ENCODE results near the gene FAM3A.
A peak's percentile ranks its signal among the peaks of the same experiment; 100 is the strongest.
"Not testable (repeated sequence)": the region's sequence is repeated elsewhere in the genome, so short reads cannot be mapped to it uniquely, and the experiment has no call there.

Gene FAM3A

DNA sequence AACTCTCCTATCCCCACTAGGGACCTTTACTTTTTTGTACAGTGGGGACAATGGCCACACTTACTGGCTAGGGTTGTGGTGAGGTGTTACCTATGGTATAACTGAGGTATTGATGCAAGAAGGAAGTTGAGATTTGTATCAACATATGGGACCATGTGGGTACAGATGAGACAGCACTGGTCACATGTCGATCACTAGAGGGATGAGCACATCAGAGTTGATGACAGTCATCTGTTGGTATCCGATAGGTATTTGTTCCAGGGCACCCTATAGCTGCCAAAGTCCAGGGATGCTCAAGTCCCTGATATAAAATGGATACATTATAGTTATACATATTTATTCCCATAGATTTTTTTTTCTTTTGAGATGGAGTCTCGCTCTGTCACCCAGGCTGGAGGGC, 13.0 kb downstream of the FAM3A start:
- no peak for DNase-seq

DNA sequence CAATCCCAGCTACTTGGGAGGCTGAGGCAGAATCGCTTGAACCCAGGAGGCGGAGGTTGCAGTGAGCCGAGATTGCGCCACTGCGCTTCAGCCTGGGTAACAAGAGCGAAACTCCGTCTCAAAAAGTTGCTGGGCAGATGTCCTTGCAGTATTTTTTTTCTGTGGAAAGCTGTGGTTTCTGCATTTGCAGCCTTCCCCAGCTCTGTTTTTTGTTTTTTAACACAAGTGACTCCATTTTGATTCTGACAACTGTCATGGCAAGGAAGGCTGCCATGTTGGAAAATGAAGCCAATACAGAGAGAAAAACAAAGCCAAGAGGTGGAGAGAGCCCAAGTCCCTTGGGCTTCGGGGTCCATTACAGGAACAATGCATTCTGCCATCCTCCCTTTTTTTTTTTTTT, 13.9 kb downstream of the FAM3A start:
- no peak for DNase-seq

DNA sequence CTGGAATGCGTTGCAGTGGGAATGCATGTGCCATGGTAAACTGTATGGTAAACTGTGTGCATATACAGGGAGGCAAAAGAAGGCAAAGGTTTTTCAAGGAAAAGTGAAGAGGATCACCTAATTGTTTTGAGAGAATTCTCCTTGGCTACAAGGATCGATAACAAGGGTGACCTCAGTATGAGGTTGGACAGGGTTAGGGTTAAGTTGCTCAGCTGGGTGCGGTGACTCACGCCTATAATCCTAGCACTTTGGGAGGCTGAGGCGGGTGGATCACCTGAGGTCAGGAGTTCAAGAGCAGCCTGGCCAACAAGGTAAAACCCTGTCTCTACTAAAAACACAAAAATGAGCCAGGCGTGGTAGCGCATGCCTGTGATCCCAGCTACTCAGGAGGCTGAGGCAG, 14.6 kb downstream of the FAM3A start:
- not testable (repeated sequence) for DNase-seq

DNA sequence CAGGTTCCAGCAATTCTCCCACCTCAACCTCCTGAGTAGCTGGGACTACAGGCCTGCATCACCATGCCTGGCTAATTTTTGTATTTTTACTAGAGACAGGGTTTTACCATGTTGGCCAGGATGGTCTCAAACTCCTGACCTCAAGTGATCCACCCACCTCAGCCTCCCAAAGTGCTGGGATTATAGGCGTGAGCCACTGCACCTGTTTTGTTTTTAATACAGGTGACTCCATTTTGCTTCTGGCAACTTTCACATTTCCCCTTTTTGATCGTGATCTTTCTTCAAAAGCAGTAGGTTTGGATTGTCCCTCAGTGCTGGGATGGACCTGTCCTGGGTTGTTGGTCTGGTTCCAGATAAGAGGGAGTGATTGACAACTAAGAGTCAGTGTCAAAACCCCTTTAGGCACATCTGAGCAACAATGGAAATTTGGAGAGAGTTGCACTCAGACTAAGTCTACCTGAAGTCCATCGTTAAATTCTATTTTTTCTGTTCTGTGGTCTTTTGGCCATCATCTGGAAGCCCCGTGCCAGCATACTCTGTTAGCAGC, 19.4 kb downstream of the FAM3A start:
- not testable (repeated sequence) for DNase-seq

DNA sequence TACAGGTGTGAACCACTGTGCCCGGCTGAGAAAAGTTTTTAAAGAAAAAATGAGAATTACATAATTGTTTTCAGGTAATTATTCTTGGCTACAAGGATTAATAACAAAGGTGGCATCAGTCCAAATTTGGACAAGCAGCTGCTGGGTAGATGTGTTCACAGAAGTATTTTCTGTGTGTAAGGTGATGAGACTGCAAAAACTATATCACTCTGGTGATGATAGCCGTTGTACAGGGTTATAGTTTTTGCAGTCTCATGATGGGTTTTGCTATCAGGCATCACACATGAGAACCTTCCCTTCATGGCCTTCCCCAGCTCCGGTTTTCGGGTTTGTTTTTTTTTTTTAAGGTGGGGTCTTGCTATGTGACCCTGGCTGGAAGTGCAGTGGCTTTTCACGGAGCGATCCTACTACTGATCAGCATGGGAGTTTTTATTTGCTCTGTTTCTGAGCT, 20.5 kb downstream of the FAM3A start:
- DNase-seq, result no peak

DNA sequence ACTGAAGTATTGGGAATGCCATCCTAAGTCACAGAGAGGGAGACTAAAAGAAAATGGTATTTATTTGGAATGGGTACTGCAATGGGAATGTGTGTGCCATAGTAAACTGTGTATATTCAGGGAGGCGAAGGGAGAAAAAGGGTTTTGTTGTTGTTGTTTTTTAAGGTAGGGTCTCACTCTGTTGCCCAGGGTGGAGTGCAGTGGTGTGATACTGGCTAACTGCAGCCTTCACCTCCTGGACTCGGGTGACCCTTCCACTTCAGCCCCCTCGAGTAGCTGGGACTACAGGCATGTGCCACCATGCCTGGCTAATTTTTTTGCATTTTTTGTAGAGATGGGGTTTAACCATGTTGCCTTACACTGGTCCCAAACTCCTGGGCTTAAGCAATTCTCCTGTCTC, 21.3 kb downstream of the FAM3A start:
- DNase-seq, result no peak

DNA sequence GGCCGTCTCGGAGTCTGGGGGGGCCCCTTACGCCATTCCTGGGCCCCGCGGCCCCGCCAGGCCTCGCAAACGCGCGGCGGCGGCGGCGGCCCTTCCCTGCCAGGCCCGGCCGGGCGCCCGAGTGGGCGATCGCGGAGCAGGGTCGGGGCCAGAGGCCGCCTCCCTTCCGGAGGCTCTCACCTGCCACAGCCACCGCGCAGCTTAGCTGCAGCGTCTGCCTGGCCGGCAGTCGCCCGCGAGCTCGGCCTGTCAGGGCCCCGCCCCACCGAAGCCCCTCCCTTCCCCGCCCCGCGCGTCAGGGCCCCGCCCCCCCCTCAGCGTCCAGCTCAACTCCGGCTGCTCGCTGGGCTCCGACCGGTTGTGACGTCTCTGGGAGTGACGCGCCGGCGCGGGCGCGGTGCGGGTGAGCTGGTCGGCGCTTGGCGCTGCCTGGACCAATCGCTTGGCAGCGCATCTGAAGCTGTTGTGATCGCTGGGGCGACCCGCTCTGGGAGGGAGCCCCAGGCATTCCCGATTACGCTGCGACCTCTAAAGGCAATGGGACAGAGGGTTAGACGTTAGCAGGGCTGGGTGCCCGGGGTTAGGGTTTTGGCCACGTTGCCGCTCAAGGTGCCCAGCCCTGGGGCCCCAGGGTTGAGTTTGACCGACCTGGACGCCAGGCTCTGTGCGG, 25.5 kb downstream of the FAM3A start, which contains the start of gene SLC10A3:
Gene SLC10A3, minus strand, starts transcription at position 216 of the 670 bp plus-strand sequence. CDS start 1,689 bp downstream, outside the sequence.
- DNase-seq, result peak; percentile 93

DNA sequence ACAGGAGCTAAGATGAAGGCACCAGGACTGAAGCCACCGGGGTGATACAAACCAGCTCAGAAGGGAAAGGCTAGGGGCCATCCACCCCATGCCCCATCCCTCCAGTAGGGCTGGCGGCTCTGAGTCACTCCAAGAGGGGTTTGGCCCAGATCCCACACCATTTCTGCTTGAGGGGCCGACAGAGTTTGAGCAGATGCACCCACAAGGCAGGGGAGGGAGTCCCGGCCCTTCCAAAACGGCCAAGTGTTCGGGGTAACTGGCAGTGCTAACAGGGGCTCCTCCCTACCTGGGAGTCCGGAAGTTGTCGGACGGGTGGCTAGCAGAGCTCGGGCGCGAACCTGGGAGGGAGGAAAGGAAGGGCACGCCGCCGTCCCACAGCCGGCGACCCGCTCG, 26.0 kb downstream of the FAM3A start:
- DNase-seq, result no peak

DNA sequence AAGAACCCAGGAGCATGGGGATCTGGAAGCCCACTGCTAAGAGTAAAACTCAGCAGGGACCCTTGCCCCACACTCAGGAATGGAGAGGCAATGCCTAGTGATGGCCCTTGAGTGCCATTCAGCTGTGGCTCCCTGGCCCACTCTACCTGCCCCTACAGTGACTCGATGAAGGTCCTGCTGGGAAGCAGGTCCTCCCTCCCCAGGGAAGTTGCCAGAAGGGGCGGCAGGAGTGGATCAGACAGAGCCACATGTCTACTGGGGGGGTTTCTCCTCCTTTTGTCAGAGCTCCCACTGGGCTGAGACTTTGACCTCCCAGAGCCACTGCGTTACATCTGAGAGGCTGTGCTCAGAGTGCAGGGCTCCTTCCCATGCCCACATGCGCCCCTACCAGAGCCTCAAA, 26.9 kb downstream of the FAM3A start:
- DNase-seq, result no peak

DNA sequence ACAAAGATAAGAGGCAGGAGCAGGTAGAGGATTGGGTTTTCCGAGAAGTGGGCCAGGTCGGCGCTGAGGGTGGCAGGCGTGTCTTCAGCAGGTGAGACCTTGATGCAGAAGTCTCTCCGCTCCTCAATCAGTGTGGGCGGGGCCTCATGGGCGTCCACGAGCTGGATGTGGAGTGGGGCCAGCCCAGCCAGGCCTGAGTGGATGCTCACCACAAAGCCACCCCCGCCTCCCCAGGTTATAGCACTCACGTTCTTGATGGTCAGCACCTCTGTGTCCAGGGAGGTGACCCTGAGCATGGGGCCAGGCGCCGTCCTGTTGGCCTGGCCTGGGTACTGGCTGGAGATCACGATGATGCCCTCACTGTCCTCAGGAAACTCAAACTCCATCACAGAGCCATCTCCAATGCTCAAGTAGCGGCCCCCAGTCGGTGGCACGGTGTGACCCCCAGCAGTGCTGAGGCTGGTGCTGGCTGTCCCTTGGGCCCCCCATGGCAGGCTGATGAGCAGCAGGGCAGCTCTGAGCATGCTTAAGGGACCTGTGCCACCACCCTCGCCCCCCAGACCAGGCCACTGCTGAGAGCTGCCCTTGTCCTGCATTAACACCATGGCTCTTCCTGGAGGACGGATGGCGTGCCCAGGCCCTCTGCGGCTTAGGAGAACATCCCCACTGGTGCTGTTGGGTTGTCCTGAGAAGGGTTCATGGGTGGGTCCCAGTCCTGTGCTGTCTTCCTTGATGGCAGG, 27.5 kb downstream of the FAM3A start:
- no peak for DNase-seq

DNA sequence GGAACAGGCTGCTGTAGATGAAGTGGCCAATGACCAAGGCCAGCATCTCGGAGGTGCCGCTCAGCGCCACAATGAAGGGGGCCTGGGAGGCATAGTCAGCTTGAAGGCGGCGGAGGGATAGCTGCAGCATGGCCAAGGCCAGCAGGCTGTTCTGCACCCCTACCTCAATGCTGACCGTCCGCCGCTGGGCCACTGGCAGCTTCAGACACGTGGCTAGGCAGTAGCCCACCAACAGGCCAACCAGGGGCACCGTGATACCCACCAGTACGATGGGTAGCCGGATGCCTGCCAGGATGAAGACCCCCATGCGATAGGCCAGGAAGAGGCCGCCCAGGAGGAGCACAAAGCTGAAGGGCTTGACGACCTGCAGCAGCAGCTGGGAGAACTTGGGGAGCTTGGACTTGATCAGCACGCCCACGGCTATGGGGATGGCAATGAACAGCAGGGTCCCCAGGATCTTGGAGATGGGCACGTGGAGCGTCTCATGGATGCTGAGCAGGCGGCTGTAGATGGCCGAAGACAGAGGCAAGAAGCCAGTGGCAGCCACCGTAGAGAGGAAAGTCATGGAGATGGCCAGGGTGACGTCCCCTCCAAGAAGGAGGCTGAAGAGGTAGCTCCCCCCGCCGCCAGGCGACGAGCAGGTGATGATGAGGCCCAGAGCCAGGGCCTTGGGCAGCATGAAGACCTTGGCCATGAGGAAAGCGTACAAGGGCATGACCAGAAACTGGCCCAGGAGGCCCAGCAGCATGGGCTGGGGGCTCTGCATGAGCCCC, 28.3 kb downstream of the FAM3A start:
- no peak for DNase-seq

DNA sequence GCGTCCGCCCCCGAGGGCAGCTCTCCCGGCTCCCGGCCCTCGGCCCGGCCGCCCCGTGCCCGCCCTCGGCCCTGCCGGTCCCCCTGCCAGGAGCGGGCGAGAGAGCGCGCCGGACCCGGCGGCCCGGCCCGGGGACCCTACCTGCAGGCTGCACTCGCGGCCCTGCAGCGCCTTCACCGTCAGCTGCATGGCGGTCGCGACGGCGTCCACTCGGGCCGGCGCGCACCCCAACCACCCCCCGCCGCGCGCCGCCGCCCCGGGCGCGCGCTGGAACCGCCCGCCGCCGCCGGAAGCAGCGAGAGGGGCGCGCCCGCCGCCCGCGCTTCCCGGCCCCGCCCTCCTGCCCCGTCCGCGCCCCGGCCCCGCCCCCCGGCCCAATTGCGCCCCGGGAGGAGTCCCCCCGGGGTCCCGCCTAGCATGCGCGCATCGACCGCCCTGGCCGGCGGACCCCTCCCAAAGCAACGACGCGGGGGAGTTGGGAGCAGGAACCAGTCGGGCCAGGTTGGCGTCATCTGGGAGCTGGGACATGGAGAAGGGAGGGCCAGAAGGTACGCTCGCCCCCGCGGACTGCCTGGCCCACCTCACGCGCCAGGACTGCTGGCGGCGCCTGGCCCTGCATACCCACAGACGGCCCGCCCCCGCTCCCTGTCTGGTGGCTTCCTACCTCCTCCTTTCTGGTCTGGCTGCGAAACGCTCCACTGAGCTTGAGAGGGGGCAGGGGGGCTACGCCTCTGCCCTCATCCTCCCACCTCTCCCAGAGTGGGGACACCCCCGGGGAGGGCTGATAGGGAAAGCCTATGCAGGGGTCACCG, 29.4 kb downstream of the FAM3A start, which contains the start of gene UBL4A:
Gene UBL4A, minus strand, starts transcription at position 220 of the 812 bp plus-strand sequence. Its CDS starts 31 bp downstream, at position 189.
- no peak for DNase-seq

DNA sequence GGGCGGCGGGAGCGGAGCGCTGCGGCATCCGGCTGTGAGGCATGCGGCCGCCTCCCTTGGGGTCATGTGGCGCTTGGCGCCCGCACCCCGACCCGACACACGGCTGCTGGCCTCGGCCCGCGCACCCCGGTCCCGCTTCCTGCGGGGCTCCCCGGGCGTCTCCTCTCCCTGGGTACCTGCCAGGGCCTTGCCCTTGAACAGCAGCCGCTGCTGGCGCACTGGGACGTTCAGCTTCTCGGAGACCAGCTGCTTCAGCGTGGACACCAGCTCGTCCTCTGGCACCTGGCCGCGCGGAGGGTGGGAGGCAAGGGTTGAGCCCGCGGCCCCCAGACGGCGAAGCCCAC, 30.0 kb downstream of the FAM3A start:
- DNase-seq, result no peak

DNA sequence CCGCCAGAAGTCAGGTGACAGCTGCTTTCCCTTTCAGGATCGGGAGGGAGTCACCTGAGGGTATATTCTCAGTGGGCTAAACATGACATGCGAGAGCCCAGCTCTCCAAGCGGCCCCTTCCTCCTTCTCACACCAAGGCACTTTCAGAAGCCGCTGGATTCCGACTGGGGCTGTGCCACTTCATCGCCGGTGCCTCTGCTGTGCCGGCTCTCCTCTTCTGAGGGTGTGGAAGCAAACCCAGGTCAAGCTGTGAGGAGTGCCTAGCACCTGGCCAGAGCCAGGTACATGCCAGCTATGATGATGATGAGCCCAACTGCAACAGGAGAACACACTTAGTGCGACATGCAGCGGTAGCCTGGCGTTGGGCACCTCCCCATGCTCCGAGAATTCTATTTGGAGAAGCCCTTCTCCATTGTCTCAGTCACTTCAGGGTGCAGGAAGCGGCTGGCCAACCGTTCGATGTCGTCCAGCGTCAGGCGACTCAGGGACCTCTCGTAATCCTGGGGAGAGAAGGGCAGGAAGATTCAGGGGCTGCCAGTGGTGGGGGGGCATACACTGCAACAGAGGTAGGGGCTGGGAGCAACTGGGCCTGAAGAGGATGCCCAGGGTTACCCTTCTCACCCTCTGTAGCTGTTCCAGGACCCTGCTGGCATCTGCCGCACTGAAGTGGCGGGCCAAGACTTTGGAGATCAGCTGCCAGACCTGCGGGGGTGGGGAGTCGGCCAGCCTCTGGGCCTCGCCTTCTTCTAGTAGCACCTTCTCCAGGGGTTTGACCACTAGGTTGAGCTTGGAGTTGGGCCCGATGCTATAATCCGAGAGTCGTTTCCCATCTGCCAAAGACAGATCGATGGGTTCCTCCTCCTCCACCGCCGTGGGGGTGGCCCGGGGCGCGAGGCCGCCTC, 30.6 kb downstream of the FAM3A start:
- no peak for DNase-seq

DNA sequence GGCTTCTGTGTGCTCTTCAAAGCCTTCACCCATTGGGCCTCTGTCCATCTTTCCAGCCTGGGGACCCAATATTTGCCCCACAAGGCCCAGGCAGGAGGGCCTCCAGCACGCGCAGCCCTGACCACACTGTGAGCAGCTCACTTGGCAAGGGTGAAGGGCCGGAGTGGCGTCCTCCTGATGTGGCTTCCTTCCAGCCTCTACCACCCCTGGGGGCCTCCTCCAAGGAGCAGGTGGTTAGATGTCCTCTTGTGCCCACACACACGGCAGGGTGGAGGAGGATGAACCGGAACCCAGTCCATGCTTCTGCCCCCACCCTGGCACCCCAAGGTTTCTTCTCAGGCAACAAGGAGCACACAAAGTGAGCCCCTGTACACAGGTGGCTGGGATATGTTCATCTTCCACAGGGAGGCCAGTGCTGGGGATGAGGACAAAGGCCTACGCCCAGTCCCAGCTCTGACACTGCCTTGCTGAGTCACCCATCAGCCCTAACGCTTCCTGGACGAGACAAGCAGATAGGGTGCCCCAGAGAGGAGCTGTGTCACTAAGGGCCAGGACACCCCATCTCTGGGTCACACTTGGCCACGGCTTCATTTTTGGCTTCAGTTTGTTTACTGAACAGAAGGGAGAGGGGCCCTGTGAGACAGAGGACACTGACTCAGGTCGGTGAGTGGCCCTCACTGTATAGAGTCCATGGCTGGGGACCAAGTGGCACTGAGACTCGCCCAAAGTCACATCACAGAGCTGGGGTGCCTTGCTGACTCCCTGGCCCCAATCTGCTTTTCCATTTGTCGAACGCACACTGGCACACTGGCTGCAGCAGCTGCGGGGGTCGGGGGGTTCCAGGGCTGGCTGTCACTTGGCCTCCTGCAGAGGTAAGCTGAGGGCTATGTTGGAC, 31.5 kb downstream of the FAM3A start:
- DNase-seq, result no peak

DNA sequence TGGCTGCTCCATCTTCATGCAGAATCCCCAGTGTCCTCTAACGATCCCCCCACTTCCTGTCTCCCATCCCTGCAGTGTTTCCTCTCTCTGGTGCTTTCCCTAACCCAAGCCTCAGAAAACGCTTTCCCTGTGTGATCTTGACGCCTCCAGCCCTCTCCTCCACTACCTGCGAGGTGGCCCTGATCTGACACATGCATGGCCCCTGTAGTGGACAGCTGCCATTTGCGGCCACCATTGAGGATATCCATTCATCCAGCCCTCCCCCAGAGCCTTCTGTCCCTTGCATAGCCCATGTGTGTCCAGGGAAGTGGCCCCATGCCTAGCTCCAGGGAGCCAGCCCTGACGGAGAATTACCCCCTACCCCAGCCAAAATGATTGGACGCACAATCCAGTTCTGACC, 32.7 kb downstream of the FAM3A start:
- no peak for DNase-seq

DNA sequence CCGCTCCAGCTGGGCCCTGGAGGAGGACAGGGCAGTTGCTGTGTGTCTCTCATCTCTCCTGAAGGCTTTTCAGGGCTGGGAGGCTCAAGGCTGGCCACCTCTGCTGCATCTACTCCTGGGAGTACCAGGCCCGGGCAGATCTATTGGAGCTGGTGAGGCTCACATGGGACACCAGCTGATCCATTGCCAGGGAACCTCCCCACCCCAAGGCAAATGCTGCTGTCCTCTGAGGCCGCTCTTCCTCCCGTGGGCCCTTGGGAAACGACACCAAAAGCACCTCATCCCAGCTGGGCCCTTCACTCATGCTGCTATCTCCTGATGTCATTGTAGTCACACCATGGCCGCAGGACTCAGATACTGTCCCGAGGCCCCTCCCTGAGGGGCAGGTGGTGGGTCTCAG, 33.2 kb downstream of the FAM3A start:
- no peak for DNase-seq

DNA sequence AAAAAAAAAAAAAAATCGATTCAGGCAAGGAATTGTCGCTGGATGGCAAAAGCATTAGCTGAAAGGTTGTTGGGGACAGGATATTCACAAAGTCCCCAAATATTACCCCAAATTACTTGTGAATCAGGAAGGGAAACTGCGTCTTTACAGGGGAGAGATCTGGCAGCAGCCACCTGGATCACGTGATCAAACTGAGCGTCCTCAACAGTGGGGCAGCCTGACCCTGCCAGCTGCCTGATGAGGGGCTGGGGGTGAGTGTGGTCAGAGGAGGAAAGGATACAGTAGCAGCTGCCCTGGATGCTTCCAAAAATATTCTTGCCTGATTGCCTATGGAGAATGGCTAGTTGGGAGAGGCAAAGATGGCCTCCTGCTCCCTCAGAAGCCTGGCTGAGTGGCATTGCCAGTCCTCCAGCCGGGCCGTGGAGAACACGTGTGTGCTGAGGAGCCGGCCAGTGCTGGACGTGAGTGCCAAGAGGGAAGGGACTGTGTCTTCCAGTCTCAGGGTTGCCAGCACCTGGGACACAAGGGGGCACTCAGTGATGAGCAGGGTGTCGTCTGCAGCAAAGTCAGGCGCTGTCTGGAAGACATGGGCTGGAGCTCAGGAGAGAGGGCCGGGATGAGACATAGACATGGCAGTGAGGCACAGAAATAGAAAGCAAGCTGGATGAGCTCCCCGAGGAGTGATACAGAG, 34.0 kb downstream of the FAM3A start:
- DNase-seq, result no peak

DNA sequence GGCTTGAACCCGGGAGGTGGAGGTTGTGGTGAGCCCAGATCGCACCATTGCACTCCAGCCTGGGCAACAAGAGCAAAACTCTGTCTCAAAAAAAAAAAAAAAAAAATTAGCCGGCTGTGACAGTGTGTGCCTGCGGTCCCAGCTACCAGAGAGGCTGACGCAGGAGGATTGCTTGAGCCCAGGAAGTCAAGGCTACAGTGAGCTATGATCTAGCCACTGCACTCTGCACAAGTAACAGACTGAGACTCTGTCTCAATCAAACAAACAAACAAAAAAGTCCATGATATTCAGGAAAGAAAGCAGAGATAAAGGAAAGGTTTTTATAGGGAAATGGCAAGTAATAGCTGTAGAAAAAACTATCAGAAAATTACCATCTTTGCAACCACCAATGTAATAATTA, 34.8 kb downstream of the FAM3A start:
- no peak for DNase-seq

All from NCI-H1092 (cell line).